ENCODE results near the gene UGT1A7.
A peak's percentile ranks its signal among the peaks of the same experiment; 100 is the strongest.

Gene UGT1A7

DNA sequence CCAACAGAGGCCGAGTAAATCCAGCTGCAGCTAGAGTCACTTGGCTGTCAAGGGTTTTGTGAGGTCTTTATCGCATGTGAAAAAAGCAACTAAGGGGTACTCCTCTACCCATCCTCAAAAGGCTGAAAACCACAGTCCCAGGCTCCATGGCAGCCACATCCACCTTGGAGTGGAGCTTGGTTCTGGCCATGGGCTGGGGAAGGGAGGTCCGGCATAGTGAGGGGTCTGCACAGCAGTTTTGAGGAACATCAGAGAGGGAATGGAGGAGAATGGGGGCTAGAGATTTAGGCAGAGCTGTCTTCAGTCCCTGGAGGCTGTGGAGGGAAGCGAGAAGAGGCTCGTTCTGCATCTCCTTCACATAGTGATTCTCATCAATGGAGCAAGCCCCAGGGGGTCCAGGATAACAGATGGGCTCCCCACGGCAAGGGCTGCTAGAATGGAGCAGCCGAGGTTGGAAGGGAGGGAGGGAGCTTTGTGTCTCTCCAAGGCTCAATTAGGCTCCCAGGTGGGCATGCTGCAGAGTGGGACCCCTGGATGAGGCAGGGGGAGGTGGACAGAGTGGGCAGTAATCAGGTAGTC is 117.5 kb downstream of the UGT1A7 start:
- peak; percentile 4 for DNase-seq (ENCODE audit: low spot score)

DNA sequence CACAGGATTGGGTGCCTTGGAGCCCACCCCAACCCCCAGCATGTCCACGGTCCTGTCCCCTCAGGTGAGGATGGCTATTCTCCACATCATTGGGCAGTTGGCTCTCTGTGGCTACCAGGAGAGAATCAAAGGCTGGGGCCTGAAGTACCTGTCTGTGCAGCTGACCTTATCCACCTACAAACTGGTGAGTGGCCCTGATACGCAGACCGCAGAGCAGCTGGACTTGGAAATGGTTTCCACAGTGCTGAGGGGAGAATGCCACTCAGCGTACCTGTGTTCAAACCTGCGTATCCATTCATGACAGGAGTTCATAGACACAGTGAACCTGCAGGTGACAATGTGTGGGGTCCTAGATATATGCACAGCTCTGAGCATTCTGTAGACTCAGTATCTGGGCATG is 118.0 kb downstream of the UGT1A7 start:
- DNase-seq (ENCODE audit: low spot score): no peak

DNA sequence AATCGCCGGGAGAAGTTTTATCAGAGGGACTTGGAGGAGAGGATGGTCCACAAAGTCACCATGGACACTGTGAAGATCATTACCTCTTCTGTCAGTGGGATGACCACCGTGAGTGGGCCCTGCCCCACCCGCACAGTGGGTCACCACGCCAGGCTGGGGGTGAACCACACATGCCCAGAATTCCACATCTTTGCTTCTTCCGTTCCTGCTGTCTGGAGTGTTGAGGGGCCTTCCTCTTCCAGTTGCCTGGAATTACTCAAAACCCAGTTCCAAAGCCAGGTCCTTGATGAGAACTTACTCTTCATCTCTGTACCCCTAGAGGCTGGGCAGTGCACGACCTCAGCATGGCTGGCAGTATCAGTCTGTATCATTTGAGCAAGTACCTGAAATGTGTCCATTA is 118.5 kb downstream of the UGT1A7 start:
- DNase-seq (ENCODE audit: low spot score): no peak

DNA sequence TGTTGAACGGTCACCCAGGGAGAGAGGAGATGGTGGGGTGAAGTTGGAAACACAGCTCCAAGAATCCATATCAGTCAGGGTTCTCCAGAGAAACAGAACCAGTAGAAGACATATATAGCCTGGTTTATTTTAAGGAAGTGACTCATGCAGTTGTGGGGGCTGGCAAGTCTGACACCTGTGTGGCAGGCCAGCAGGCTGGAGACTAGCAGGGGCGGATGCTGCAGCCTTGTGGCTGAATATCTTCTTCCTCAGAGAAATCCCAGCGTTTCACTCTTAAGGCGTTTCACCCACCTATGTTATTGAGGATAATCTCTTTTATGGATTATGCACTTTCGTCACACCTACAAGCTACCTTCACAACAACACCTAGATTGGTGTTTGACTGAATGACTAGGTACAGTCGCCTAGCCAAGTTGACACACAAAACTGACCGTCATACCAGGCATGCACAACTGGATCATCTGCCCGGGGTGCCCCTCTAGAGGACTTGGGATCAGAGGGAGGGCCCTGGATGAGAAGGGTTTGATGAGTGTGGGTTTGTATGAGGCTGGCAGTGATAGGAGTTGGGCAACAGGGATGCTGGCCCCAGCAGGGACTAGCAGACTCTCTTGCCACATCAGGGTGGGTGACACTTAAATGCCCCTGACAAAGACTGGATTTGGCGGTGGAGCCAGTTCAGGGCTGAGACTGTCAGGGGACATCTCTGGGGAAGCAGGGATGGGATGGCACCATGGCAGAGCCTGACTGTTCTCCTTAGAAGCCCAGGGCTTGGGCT is 119.8 kb downstream of the UGT1A7 start:
- no peak for DNase-seq (ENCODE audit: low spot score)

DNA sequence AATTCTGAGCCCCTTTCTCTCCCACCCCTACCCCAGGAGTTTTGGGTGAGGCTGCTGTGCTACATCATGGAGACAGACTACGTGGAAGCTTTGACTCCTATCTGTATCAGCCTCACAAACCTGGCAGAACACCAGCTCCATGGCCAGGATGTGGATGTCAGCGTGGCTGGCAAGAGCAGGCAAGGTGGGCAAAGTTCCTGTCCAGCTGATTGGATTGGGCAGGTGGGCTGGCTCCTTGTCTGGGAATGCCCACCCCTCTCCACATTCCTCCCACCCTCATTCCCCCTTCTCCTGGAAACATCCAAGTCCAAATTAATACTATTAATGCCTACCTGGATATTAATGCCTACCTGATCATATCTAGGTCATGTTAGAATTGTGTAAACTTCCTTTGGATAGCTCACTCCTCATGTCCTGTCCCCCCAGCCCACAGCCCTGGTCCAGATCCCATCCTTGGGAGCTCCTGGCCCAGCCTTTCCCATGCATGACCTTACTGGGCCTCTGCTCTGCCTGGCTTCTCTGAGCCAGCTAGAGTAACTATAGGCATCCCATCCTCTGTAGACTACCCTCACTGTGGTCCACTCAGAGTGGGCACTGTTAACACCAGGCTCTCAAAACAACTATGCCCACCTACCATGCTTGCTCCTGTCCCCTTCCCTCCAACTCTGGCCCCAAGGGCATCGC is 120.6 kb downstream of the UGT1A7 start:
- no peak for DNase-seq (ENCODE audit: low spot score)

DNA sequence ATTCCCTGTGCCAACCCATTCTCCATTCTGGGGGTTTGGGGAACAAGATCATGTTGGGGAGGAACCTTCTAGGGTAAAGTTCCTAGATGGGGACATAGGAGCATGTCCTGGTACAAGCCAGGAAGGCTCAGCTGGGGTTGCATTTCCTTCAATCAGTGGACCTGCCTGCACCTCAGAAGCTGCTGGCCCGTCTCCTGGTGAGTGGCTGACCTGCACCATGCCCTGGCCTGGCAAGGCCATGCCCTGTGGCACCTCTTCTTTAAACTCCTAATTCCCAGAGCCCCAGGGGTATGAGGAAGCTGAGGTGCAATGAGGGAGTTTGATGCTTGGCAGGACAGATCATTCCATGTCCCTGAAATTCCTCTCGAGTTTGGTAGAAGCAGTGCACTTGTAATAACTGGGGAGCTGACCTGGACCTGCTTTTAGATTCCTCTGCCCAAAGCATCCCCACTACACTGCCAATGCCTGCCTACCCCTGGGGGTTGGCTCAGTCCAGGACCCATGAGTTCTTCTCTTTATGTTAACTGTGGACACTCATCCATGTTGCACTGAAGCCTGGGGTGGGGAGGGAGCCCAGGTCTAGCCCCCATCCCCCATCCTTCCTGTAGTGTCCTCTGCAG is 121.7 kb downstream of the UGT1A7 start:
- DNase-seq (ENCODE audit: low spot score): no peak

DNA sequence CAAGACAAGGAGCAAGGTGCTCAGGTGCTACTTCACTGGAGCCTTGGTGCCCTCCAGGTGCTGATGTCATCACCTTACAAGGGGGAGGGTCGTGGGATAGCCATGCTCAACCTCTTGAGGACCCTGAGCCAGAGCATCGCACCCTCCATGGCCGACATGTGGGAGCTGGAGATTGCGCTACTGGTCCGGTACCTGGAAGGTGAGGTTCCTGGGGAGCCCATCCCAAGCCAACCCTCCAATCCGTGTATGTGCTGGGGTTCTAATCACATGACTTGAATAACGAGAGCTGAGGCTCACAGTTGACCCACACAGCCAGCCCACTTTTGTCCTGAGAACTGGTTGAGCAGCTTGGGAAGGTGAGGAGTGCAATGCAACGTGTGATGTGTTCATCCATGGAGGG is 122.3 kb downstream of the UGT1A7 start:
- DNase-seq (ENCODE audit: low spot score): no peak

DNA sequence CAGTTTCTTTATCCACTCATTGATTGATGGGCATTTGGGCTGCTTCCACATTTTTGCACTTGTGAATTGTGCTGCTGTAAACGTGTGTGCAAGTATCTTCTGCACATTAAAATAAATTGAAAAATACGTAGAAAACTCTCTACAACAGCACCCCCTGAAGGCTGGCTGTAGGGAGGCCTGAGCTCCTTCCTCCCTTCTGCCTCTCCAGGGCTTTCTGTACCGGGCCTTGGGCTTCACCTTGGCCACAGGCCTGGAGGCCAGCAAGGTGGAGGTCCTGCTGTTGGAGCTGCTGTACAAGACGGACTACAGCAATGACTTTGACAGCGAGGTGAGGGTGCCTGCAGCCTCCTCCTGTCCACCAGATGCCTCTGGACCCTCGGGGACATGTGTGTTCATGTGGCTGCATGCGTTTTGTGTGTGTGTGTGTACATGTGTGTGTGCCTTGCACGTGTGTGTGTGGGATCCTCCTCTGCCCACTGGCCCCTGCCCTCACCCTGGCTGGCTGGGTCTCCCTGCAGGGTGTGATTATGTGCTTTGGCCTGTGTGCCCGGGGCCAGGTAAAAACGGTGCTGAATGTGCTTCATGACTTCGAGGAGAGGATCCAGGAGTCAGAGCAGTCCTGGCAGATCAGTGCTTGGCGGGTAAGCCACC is 125.6 kb downstream of the UGT1A7 start:
- no peak for DNase-seq (ENCODE audit: low spot score)

DNA sequence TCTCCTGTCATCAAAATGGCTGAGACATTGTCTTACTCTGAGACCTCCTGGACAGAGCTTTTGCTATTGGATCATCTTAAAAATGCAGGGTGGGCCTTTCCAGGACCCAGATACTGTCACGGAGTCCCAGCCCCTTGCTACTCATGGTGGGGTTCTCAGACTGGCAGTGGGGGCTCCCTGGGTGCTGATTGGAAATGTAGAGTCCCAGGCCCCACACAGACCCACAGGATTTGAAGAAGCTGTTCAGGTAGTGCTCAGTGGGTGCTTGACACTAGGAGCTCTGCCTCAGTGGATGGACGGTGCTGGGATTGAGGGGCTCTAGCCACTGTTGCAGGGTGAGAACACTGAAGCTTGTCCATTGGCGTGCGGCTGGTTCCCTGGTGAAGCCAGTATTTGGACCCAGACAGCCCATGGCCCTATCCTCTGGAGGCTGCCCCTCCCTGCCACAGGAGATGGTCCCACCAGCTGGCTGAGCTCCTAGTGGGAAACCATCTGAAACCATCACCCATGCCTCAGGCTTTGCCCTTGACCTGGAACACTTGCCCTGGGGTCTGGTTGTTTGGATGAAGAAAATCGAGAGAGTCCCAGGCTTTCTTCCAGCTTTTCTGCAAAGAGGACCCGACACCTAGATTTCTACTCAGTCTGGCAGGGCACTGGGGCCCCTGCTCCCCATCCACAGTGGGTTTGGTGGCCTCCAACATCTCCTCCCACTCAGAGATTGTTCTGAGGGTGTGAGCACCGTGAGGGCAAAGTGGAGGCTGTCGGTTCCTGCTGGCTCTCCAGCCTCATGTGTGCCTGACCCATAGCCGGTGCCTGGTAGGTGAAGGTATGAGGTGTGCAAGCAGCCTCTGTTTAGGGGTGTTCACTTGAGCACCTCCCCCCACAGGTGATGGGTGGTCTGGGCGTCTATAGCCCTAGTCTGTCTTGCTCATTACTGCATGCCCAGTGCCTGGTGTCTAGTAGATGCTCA is 126.5 kb downstream of the UGT1A7 start:
- DNase-seq (ENCODE audit: low spot score): no peak

DNA sequence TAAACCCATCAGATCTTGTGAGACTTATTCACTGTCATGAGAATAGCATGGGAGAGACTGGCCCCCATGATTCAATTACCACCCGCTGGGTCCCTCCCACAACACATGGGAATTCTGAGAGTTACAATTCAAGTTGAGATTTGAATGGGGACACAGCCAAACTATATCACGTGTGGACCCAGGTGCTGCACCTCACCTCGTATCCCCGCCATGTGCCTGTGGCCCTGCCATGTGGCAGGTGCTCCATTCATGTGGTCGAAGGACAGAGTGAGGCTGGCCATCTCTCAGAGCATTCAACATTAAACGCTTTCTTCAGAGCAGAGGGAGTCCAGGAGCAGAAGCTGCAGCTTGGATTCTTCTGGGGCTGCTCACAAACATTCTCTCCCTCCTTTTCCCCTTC is 128.7 kb downstream of the UGT1A7 start:
- DNase-seq (ENCODE audit: low spot score): no peak

DNA sequence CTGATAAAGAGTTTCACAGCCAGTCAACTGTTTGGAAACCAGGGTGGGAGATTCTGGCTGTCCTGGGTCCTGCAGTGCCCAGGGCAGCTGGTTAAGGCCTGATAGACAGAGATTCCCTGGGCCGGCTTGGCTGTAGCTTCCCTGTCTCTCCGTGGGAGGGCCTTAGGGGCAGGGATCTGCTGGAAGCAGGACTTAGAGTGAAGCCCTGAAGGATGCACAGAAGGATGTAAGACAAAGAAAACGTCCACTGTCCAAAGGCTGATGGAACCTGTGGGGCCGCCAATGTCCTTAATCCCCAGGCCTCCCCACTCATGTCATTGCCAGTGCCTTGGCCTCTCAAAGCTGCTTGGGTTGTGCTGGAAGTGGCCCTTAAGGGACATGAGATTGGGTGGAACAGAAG is 129.4 kb downstream of the UGT1A7 start:
- DNase-seq (ENCODE audit: low spot score): no peak

DNA sequence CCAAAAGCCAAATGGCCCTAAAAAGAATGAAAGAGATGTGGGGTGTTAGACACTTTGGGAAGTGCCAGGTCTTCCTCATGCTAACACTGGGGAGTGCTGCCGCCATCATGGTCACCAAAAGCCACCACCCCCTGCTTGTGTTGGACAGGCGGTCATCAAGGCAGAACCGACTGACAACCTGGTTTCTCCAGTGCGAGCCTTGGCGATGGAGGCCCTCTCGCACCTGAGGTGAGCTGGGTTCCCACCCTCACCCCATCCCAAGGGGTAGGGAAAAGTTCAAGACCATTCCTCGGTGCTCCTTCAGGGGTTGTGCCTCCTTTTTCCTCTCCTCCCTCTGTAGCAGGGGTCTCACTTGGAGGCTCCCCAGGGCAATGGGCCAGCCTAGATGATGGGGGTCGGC is 130.0 kb downstream of the UGT1A7 start:
- no peak for DNase-seq (ENCODE audit: low spot score)

DNA sequence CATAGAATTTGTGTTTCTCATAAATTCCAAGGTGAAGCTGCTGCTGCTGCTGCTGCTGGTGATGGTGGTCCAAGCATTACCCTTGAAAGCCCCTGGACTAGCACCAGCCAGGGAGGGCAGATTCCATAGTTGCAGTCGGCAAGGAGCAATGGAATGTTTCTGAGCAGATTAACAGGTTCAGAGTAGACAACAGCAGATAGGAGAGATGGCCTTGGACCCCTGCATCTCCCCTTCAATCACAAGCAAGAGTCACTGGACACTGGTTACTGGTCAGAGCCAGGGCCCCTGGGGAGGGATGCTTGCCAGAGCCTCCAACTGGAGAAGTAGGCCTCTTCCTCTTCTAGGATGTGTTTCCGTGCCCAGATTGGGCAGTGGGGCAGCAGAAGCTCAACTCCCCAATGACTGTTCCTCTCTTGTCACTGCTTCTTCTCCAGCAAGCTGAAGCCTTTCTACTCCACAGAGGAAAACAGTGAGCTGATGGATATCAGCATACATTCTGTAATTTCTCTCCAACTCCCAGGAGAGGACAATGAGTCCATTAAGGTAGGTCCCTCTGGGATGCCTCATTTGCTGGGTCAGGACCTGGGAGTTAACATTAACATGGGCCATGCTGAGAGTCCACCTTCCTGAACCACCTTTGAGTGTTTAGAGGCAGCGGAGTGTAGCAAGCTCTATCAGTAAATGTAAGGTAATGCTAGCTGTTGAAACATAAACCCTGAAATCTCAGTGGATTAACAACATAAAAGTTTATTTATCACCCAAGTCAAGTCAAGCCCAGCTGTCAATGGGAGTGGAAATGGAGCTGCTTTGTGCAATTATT is 131.7 kb downstream of the UGT1A7 start:
- no peak for DNase-seq (ENCODE audit: low spot score)

DNA sequence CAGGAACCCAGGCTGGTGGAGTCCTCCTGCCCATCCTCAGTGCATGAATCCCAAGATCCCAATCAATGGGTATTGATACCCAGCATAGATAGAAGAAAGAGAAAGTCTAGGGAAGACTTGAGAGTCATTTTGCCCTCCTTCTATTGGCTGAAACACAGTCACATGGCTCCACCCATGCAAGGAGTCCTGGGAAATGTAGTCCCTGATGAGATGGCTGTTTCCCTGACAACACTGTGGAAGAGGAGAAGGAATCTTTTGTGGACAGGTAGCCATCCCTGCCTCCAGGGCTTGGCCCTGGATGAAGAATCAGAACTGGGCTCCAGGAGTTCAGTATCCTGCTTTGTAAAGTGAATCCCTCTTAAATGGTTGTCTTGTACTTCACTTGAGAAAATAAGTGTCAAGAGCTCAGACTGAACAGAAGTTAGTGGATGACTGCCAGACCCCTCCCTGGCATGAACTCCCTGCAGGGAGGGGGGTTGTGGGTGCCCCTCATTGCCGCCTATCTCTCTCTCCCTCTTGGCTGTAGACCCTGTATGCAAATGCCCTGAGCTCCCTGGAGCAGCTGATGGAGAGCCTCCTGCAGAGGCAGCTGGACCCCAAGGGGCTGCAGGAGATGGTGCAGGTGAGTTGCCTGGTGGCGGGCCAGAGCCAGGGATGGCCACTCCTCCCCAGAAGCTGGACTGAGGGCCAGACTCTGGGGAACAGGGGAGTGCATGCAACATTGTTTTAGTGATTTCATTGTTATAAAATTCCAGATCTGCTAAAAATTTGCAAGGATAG is 132.5 kb downstream of the UGT1A7 start:
- no peak for DNase-seq (ENCODE audit: low spot score)

DNA sequence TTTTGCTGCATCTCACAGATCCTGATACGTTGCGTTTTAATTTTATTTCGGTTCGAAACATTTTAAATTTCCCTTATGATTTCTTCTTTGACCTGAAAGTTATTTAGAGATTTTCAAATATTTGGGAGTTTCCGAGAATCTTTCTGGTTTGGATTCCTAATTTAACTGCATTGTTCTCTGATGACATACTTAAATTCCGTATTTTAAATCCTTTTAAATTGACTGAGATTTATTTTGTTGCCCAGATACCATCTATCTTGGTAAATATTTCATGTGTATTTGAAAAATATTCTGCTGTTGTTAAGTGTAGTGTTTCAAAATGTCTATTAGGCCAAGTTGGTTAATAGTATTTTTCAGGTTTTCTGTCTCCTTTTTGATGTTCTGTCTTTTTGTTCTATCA is 134.2 kb downstream of the UGT1A7 start:
- DNase-seq (ENCODE audit: low spot score): no peak

DNA sequence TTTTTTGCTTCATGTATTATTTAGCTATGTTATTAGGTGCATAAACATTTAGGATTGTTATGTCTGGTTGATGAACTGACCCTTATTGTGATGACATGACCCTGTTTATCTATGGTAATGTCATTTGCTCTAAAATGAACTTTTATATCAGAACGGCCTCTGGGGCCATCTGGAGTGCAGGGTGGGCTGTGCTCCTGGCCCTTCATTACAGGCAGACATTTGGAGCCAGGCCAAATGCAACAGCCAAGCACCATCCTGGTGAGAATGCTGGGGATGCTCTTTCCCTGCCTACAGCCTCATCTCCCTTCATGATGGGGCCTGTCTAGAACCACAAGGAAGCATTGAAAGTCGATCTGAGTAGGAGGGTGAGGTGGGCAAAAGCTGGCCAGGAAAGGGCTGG is 134.6 kb downstream of the UGT1A7 start:
- no peak for DNase-seq (ENCODE audit: low spot score)

DNA sequence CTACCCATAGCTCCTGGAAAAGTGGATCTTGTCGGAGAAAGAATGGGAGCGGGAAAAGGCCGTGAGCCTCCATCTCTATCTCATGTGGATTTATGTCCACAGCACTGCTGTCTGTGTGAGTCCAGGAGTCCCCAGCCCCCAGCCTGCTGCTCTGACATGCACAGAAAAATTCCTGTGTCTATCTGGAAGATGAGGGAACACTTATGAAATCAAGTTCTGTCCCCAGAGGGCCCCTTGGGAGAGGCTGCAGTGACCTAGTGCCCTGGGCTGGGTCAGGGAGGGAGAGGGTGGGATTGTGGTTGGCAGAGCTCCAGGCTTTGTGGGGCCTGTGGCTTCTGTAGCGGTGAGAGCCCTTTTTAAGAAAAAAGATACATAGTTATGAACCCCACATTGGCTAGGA is 135.1 kb downstream of the UGT1A7 start:
- no peak for DNase-seq (ENCODE audit: low spot score)

DNA sequence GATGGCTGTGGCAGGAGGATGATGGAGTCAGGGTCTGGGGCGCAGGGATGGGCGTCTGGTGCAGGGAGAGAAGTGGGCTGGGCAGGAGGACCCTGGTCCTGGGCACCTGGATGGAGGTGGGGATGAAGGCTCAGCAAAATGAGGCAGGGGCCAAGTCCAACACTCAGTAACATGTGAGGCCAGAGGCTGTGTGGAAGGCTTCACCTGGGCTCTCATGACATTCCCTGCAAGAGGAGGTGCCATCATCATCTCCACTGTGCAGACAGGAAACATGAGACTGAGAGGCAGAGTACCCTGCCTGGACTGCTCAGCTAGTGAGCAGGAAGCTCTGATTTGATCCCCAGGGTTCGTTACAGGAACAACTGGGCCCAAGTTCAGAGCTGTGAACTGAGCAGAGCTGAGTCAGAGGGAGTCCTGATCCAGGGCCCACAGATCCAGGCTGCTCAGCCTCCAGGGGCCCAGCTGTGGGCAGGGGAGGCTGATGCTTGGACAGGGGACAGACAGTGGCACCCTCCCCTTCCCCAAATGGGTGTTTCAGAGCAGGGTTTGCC is 135.7 kb downstream of the UGT1A7 start:
- no peak for DNase-seq (ENCODE audit: low spot score)

DNA sequence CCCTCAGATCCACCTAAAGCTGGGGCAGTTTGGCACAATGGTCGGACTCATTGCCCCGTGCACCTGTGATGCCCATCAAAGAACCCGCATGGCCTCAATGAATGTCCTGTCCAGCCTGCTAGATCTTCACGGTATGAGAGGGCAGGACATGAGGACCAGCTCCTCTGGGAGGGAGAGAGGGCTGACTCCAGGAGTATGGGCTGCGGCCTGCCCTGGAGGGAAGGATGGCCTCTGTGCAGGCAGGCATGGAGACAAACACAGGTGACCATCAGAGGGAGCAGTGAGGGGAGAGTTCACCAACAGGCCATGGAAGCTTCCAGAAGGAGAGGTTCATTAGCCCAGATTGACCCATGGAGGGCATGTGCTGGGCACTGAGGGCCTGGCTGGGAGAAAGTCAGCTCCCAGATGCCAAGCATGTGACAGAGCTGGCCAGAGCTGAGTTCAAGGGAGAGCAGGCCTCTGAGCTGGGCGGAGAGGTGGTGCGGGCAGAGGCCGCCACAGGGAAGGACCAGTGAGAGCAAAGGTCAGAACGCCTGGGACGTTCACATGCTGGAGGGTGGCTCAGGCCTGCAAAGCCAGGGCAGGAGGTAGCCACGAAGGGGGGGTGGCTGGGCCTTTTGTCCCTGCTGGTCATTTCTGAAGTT is 136.4 kb downstream of the UGT1A7 start:
- no peak for DNase-seq (ENCODE audit: low spot score)
